SK-N-SH (cell line): ENCODE measurements around the gene GTPBP4. TPM values are rescaled to one million over a fixed set of nuclear protein-coding genes. Genes with fewer than 3 reads are reported as not detected.

Experiments
- CTCF ChIA-PET: fragments of 300-600, 350-600 bp; formaldehyde crosslinking; extraction: SDS; loops from one replicate; lab custom pipeline; 2021; lab: Yijun Ruan, JAX
- POLR2A ChIA-PET: fragments of 350-600 bp; sonication (Branson Sonifier 250); formaldehyde crosslinking; extraction: SDS; loops from one replicate; lab custom pipeline; 2020; ENCODE audit warnings: antibody characterized with exemption, inconsistent platforms; lab: Yijun Ruan, JAX
- DNase-seq: peaks from one replicate; pipeline ENCODE4 v3.0.0; 2012
- H2AFZ ChIP-seq: fragments of 200-600 bp; sonication (generic); 2 replicates; pipeline ENCODE4 v1.8.1; 2016; ENCODE audit warnings: antibody characterized with exemption, mild to moderate bottlenecking, low read depth
- H3F3A ChIP-seq: fragments of 200-600 bp; sonication (generic); replicated peaks from 2 replicates; pipeline ENCODE3; 2016; ENCODE audit warnings: antibody characterized with exemption, mild to moderate bottlenecking; ENCODE audit not compliant: insufficient read depth
- H3K27ac ChIP-seq, 2 experiments: fragments of 200-500 bp in 1 of 2; fragments of 200-600 bp in 1 of 2; sonication (Bioruptor generic) in 1 of 2; sonication (generic), shearing (Covaris generic) in 1 of 2; 2 replicates each; pipeline versions ENCODE4 v1.5.1 to v1.6.1; 2014 to 2016; ENCODE audit warnings: low read depth in 2 of 2, inconsistent platforms in 1 of 2, low read length in 1 of 2, mild to moderate bottlenecking in 1 of 2, mixed read lengths in 1 of 2
- H3K27me3 ChIP-seq: fragments of 200-600 bp; sonication (generic), shearing (Covaris generic); 2 replicates; pipeline ENCODE4 v1.6.1; 2016; ENCODE audit warnings: mixed run types; ENCODE audit not compliant: insufficient read depth
- H3K36me3 ChIP-seq, 2 experiments: fragments of 200-500 bp in 1 of 2; fragments of 200-600 bp in 1 of 2; sonication (Bioruptor generic) in 1 of 2; sonication (generic) in 1 of 2; replicated peaks in 1 of 2; 2 replicates each; pipeline versions ENCODE3 to v1.5.1; 2014 to 2016; ENCODE audit warnings: low read length in 1 of 2, mild to moderate bottlenecking in 1 of 2; ENCODE audit not compliant: insufficient read depth in 2 of 2, control insufficient read depth in 1 of 2
- H3K4me1 ChIP-seq, 2 experiments: fragments of 200-500 bp in 1 of 2; fragments of 200-600 bp in 1 of 2; sonication (Bioruptor generic) in 1 of 2; sonication (generic), shearing (Covaris generic) in 1 of 2; 2 replicates each; pipeline versions ENCODE4 v1.5.1 to v1.6.1; 2014 to 2016; ENCODE audit warnings: low read depth in 1 of 2, low read length in 1 of 2, mixed run types in 1 of 2; ENCODE audit not compliant: insufficient read depth in 2 of 2, control insufficient read depth in 1 of 2
- H3K4me2 ChIP-seq: fragments of 200-600 bp; sonication (generic), shearing (Covaris generic); 2 replicates; pipeline ENCODE4 v1.6.1; 2017; ENCODE audit warnings: mixed run types
- H3K4me3 ChIP-seq, 2 experiments: fragments of 200-500 bp in 1 of 2; fragments of 200-600 bp in 1 of 2; sonication (Bioruptor generic) in 1 of 2; sonication (generic), shearing (Covaris generic) in 1 of 2; 2 replicates each; pipeline versions ENCODE4 v1.5.1 to v1.8.1; 2014 to 2016; ENCODE audit warnings: low read depth in 2 of 2, inconsistent platforms in 1 of 2, low read length in 1 of 2, mild to moderate bottlenecking in 1 of 2, mixed read lengths in 1 of 2, moderate library complexity in 1 of 2
- H3K79me2 ChIP-seq: fragments of 200-600 bp; sonication (generic); 2 replicates; pipeline ENCODE4 v1.8.1; 2017; ENCODE audit warnings: mild to moderate bottlenecking; ENCODE audit not compliant: insufficient read depth
- H3K9ac ChIP-seq: fragments of 200-600 bp; sonication (generic); 2 replicates; pipeline ENCODE4 v1.6.1; 2017; ENCODE audit warnings: mixed run types
- H3K9me2 ChIP-seq: fragments of 200-600 bp; sonication (generic); 2 replicates; pipeline ENCODE4 v1.6.1; 2017; ENCODE audit warnings: mixed run types
- H3K9me3 ChIP-seq: fragments of 200-600 bp; sonication (generic); 2 replicates; pipeline ENCODE4 v1.6.1; 2017; ENCODE audit warnings: mixed run types, mild to moderate bottlenecking, moderate library complexity
- H4K20me1 ChIP-seq: fragments of 200-600 bp; sonication (generic); 2 replicates; pipeline ENCODE4 v1.6.1; 2017; ENCODE audit warnings: mild to moderate bottlenecking, mixed run types; ENCODE audit not compliant: insufficient read depth
- CHD2 ChIP-seq: fragments of 150-350 bp; IDR thresholded peaks from 2 replicates; pipeline ENCODE4 v1.6.1; 2018; ENCODE audit warnings: low read length; ENCODE audit not compliant: partially characterized antibody
- CTCF ChIP-seq: fragments of 200-600 bp; sonication (generic); IDR thresholded peaks from 2 replicates; pipeline ENCODE4 v1.6.1; 2017; ENCODE audit warnings: antibody characterized with exemption, mild to moderate bottlenecking, moderate library complexity
- ELF1 ChIP-seq: IDR thresholded peaks from 2 replicates; pipeline ENCODE4 v1.4.0; 2012
- FOSL2 ChIP-seq: IDR thresholded peaks from 2 replicates; pipeline ENCODE4 v1.4.0; 2012; ENCODE audit warnings: low read depth, mild to moderate bottlenecking, moderate library complexity, borderline replicate concordance
- FOXJ3 ChIP-seq: sonication (generic); formaldehyde crosslinking; IDR thresholded peaks from 2 replicates; pipeline ENCODE4 v1.5.1; 2020; ENCODE audit warnings: mild to moderate bottlenecking, missing genetic modification reagents
- FOXM1 ChIP-seq: IDR thresholded peaks from 2 replicates; pipeline ENCODE4 v1.4.0; 2012; ENCODE audit warnings: low read depth, mild to moderate bottlenecking
- GABPA ChIP-seq: IDR thresholded peaks from 2 replicates; pipeline ENCODE4 v1.4.0; 2012; ENCODE audit warnings: low read depth, mild to moderate bottlenecking
- GATA2 ChIP-seq: sonication (generic); formaldehyde crosslinking; IDR thresholded peaks from 2 replicates; pipeline ENCODE4 v1.5.0; 2020; ENCODE audit warnings: mild to moderate bottlenecking, missing genetic modification reagents
- JUND ChIP-seq: IDR thresholded peaks from 2 replicates; pipeline ENCODE4 v1.4.0; 2012
- MEF2A ChIP-seq: IDR thresholded peaks from 2 replicates; pipeline ENCODE4 v1.4.0; 2012; ENCODE audit warnings: low read depth, borderline replicate concordance
- MXI1 ChIP-seq: IDR thresholded peaks from 2 replicates; pipeline ENCODE4 v1.6.1; 2012; ENCODE audit warnings: mild to moderate bottlenecking, low read depth, low read length, improper control_type of control experiment
- NFIC ChIP-seq: IDR thresholded peaks from 2 replicates; pipeline ENCODE4 v1.4.0; 2012; ENCODE audit warnings: borderline replicate concordance
- RAD21 ChIP-seq: IDR thresholded peaks from 2 replicates; pipeline ENCODE4 v1.6.1; 2012; ENCODE audit warnings: mild to moderate bottlenecking, low read length
- RFX5 ChIP-seq: IDR thresholded peaks from 2 replicates; pipeline ENCODE4 v1.6.1; 2012; ENCODE audit warnings: mild to moderate bottlenecking, improper control_type of control experiment, low read length
- RXRA ChIP-seq: IDR thresholded peaks from 2 replicates; pipeline ENCODE4 v1.4.0; 2012; ENCODE audit warnings: low read depth, mild to moderate bottlenecking, borderline replicate concordance
- SIN3A ChIP-seq: IDR thresholded peaks from 2 replicates; pipeline ENCODE4 v1.6.1; 2012; ENCODE audit warnings: low read depth, mild to moderate bottlenecking, low read length, moderate library complexity, borderline replicate concordance
- TAF1 ChIP-seq: IDR thresholded peaks from 2 replicates; pipeline ENCODE4 v1.6.1; 2012; ENCODE audit warnings: low read depth, mild to moderate bottlenecking, low read length, moderate library complexity, borderline replicate concordance
- TCF12 ChIP-seq: IDR thresholded peaks from 2 replicates; pipeline ENCODE4 v1.4.0; 2012
- TEAD4 ChIP-seq: IDR thresholded peaks from 2 replicates; pipeline ENCODE4 v1.4.0; 2012; ENCODE audit warnings: mild to moderate bottlenecking, borderline replicate concordance; ENCODE audit not compliant: insufficient read depth
- ZBTB33 ChIP-seq: IDR thresholded peaks from 2 replicates; pipeline ENCODE4 v1.4.0; 2012; ENCODE audit warnings: low read depth, borderline replicate concordance
- WGBS: methylation state at CpG from one replicate; pipeline ENCODE4 v1.1.6; 2017; ENCODE audit warnings: low lambda C conversion rate; 5-methylcytosine and 5-hydroxymethylcytosine counted together
- polyA plus RNA-seq, 3 experiments: library from polyadenylated mRNA; depleted of rRNA; stranded (reverse); fragments of >200 nt; gene quantifications; 2 replicates each; pipeline ENCODE4 v1.2.3, GENCODE V29; 2012
- TF ChIP-seq, protein P1 (sequence below): IDR thresholded peaks from 2 replicates; pipeline ENCODE4 v1.4.0; 2012; ENCODE audit warnings: low read depth, borderline replicate concordance
- TF ChIP-seq, protein P2 (sequence below): fragments of 150-350 bp; IDR thresholded peaks from 2 replicates; pipeline ENCODE4 v1.6.1; 2017; ENCODE audit warnings: antibody characterized with exemption, low read length, low read depth, borderline replicate concordance
- TF ChIP-seq, protein P3 (sequence below): IDR thresholded peaks from 2 replicates; pipeline ENCODE4 v1.6.1; 2012; ENCODE audit warnings: mild to moderate bottlenecking, low read depth, low read length, moderate library complexity
- TF ChIP-seq, protein P4 (sequence below): IDR thresholded peaks from 2 replicates; pipeline ENCODE4 v1.4.0; 2012; ENCODE audit warnings: low read depth

GTPBP4 gene
- polyA plus RNA-seq, 1 of the 3 experiments (the other 2 are of a cell fraction): 36.6 TPM

DNA sequence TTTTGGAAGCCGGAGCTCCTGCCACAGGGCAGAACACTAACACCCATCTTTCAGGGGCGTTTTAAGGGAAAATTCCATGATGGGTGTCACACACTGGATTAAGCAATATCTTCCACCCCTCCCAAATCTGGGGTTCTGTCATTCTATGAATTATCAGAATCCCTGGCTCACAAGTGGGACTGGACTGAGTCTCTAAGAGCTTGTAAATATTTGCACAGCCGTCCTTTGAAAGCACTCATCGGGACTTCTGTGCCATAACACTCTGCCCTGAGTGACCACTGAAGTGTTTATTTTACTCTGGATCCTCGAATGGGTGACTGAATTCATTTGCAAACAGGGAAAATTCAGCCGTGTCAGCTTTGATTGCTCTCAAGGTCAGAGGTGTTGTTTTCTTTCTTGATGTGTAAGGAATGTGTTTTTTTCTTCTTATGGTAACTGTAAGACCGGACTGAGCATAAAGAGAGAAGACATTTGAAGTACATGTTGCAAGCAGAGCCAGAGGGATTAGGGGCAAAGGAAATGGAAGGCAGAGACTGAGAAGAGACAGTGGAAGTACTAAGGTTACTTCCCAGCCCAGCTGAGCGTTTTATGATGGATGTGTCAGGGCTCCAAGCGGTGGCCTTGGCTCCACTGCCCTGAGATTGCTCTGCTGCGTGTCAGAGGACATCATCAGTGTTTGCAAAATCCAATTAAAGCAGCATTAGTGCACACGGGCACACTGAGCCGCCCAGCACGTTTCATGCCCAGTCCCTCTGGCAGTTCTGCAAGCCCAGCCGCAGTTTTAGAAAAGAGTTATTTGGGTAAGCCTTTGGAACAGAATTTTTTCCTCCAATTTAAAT, 17.7 kb upstream of the GTPBP4 start:
- Histone ChIP-seq H3K4me2 (peak overlapping the region; percentile 50; the same call in 1 of the 2 replicates), H3K9me3 (no peaks in the 10 kb centered on the region), H4K20me1 (no peaks in the 10 kb centered on the region), H3F3A (no peaks in the 10 kb centered on the region), H3K4me1 (peaks cover 0 to 21% of the 10 kb centered on the region in 2 experiments; a peak in 3 of 4 replicates), H3K9ac (no peak overlapping the region), H3K9me2 (no peaks in the 10 kb centered on the region), H2AFZ (0 out of 2 replicates have a peak overlapping the region, but pooled peaks have one; percentile 22), H3K27me3 (no peaks in the 10 kb centered on the region), H3K4me3 (no peak overlapping the region; a peak in 1 of 4 replicates), H3K27ac (peak overlapping the region in 1 of 2 experiments; percentile 92; a peak in 2 of 4 replicates), H3K79me2 (no peaks in the 10 kb centered on the region), H3K36me3 (no peaks in the 10 kb centered on the region)
- ChIA-PET POLR2A (no interaction called here), CTCF (interaction anchor here (0.7 to 1.2 kb wide), 4 partner anchors 10 to 39 kb away, joined by 3 read pairs; partner anchors contain the start of gene LARP4B)
- DNase-seq: peak; percentile 79
- 33% methylated on average over 14 of the region's 14 CpGs for WGBS
- no peak for TF ChIP-seq GABPA
- TF ChIP-seq FOSL2: no peak
- no peak for TF ChIP-seq MEF2A
- TF ChIP-seq SIN3A: no peak
- TF ChIP-seq TAF1: no peak
- TF ChIP-seq, protein P1, sequence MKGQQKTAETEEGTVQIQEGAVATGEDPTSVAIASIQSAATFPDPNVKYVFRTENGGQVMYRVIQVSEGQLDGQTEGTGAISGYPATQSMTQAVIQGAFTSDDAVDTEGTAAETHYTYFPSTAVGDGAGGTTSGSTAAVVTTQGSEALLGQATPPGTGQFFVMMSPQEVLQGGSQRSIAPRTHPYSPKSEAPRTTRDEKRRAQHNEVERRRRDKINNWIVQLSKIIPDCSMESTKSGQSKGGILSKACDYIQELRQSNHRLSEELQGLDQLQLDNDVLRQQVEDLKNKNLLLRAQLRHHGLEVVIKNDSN: no peak
- TF ChIP-seq FOXJ3 (CRISPR knock-in tag): peak; percentile 63; the same call in 1 of the 2 replicates
- TF ChIP-seq RAD21: peak; percentile 11; the same call in 1 of the 2 replicates
- no peak for TF ChIP-seq NFIC
- TF ChIP-seq CTCF: no peak
- no peak for TF ChIP-seq GATA2 (CRISPR knock-in tag)
- TF ChIP-seq JUND: no peak
- no peak for TF ChIP-seq RXRA
- TF ChIP-seq, protein P2, sequence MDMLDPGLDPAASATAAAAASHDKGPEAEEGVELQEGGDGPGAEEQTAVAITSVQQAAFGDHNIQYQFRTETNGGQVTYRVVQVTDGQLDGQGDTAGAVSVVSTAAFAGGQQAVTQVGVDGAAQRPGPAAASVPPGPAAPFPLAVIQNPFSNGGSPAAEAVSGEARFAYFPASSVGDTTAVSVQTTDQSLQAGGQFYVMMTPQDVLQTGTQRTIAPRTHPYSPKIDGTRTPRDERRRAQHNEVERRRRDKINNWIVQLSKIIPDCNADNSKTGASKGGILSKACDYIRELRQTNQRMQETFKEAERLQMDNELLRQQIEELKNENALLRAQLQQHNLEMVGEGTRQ: no peak
- TF ChIP-seq FOXM1: no peak
- TF ChIP-seq ZBTB33: no peak
- TF ChIP-seq, protein P3, sequence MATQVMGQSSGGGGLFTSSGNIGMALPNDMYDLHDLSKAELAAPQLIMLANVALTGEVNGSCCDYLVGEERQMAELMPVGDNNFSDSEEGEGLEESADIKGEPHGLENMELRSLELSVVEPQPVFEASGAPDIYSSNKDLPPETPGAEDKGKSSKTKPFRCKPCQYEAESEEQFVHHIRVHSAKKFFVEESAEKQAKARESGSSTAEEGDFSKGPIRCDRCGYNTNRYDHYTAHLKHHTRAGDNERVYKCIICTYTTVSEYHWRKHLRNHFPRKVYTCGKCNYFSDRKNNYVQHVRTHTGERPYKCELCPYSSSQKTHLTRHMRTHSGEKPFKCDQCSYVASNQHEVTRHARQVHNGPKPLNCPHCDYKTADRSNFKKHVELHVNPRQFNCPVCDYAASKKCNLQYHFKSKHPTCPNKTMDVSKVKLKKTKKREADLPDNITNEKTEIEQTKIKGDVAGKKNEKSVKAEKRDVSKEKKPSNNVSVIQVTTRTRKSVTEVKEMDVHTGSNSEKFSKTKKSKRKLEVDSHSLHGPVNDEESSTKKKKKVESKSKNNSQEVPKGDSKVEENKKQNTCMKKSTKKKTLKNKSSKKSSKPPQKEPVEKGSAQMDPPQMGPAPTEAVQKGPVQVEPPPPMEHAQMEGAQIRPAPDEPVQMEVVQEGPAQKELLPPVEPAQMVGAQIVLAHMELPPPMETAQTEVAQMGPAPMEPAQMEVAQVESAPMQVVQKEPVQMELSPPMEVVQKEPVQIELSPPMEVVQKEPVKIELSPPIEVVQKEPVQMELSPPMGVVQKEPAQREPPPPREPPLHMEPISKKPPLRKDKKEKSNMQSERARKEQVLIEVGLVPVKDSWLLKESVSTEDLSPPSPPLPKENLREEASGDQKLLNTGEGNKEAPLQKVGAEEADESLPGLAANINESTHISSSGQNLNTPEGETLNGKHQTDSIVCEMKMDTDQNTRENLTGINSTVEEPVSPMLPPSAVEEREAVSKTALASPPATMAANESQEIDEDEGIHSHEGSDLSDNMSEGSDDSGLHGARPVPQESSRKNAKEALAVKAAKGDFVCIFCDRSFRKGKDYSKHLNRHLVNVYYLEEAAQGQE: no peak
- TF ChIP-seq RFX5: no peak
- TF ChIP-seq CHD2: peak; percentile 62
- TF ChIP-seq TEAD4: no peak
- no peak for TF ChIP-seq TCF12
- TF ChIP-seq, protein P4, sequence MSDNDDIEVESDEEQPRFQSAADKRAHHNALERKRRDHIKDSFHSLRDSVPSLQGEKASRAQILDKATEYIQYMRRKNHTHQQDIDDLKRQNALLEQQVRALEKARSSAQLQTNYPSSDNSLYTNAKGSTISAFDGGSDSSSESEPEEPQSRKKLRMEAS: no peak
- no peak for TF ChIP-seq ELF1
- peak; percentile 75 for TF ChIP-seq MXI1
